HEK293 (cell line): Measurements from ENCODE around the gene HIVEP2.

ENCODE experiments used
- CTCF ChIA-PET: fragments of 350-600 bp; formaldehyde crosslinking; extraction: SDS; loops from one replicate; lab custom pipeline; 2021; ENCODE audit warnings: antibody characterized with exemption; lab: Yijun Ruan, JAX
- POLR2A ChIA-PET: fragments of 300-600 bp; formaldehyde crosslinking; extraction: SDS; loops from one replicate; lab custom pipeline; 2020; ENCODE audit warnings: antibody characterized with exemption, inconsistent platforms; lab: Yijun Ruan, JAX
- H3K27ac ChIP-seq: fragments of 200-500 bp; sonication (Bioruptor generic); 2 replicates; pipeline ENCODE4 v1.5.1; 2014; ENCODE audit warnings: low read depth, low read length, control low read depth, inconsistent platforms; ENCODE audit errors: extremely low read depth
- H3K36me3 ChIP-seq, 2 experiments: fragments of 200-500 bp in 1 of 2; sonication (Bioruptor generic) in 1 of 2; 1 replicate in 1 of 2; 2 replicates in 1 of 2; pipeline ENCODE4 v1.5.1; 2014 to 2017; ENCODE audit warnings: inconsistent platforms in 2 of 2, low read length in 2 of 2; ENCODE audit not compliant: control insufficient read depth in 2 of 2, insufficient read depth in 1 of 2
- H3K4me1 ChIP-seq: fragments of 200-500 bp; sonication (Bioruptor generic); 2 replicates; pipeline ENCODE4 v1.5.1; 2014; ENCODE audit warnings: mild to moderate bottlenecking, low read length, inconsistent platforms; ENCODE audit not compliant: control insufficient read depth, insufficient read depth
- H3K4me3 ChIP-seq: 2 replicates; pipeline ENCODE4 v1.5.1; 2011; ENCODE audit warnings: low read depth, mild to moderate bottlenecking, control low read depth, low read length, moderate library complexity
- H3K9me3 ChIP-seq: fragments of 200-500 bp; sonication (Bioruptor generic); 2 replicates; pipeline ENCODE4 v1.5.1; 2014; ENCODE audit warnings: low read depth, low read length, inconsistent platforms; ENCODE audit not compliant: control insufficient read depth, insufficient read depth
- GLIS1 ChIP-seq: fragments of 450-650 bp; formaldehyde crosslinking; IDR thresholded peaks from 2 replicates; pipeline ENCODE4 v1.5.1; 2016; ENCODE audit warnings: missing biosample characterization, missing genetic modification characterization
- KLF7 ChIP-seq: fragments of 450-650 bp; formaldehyde crosslinking; IDR thresholded peaks from 2 replicates; pipeline ENCODE4 v1.5.1; 2016; ENCODE audit warnings: missing biosample characterization, missing genetic modification characterization, borderline replicate concordance
- KLF8 ChIP-seq: fragments of 450-650 bp; formaldehyde crosslinking; IDR thresholded peaks from 2 replicates; pipeline ENCODE4 v1.5.1; 2016; ENCODE audit warnings: missing biosample characterization, missing genetic modification characterization
- OSR2 ChIP-seq: fragments of 450-650 bp; formaldehyde crosslinking; IDR thresholded peaks from 2 replicates; pipeline ENCODE4 v1.5.1; 2016; ENCODE audit warnings: missing biosample characterization, missing genetic modification characterization
- PRDM10 ChIP-seq: fragments of 450-650 bp; formaldehyde crosslinking; IDR thresholded peaks from 2 replicates; pipeline ENCODE4 v1.5.1; 2016; ENCODE audit warnings: missing biosample characterization, missing genetic modification characterization
- PRDM2 ChIP-seq: fragments of 450-650 bp; formaldehyde crosslinking; IDR thresholded peaks from 2 replicates; pipeline ENCODE4 v1.5.1; 2016; ENCODE audit warnings: missing biosample characterization, missing genetic modification characterization, borderline replicate concordance
- ZBTB48 ChIP-seq: fragments of 450-650 bp; formaldehyde crosslinking; IDR thresholded peaks from 2 replicates; pipeline ENCODE4 v1.5.1; 2016; ENCODE audit warnings: missing biosample characterization, missing genetic modification characterization
- ZNF138 ChIP-seq: fragments of 450-650 bp; formaldehyde crosslinking; IDR thresholded peaks from 2 replicates; pipeline ENCODE4 v1.5.1; 2016; ENCODE audit warnings: missing biosample characterization, missing genetic modification characterization, borderline replicate concordance
- ZNF157 ChIP-seq: fragments of 450-650 bp; formaldehyde crosslinking; IDR thresholded peaks from 2 replicates; pipeline ENCODE4 v1.5.1; 2016; ENCODE audit warnings: missing biosample characterization, missing genetic modification characterization
- ZNF23 ChIP-seq: fragments of 450-650 bp; formaldehyde crosslinking; IDR thresholded peaks from 2 replicates; pipeline ENCODE4 v1.5.1; 2016; ENCODE audit warnings: missing biosample characterization, missing genetic modification characterization, borderline replicate concordance
- ZNF248 ChIP-seq: fragments of 450-650 bp; formaldehyde crosslinking; IDR thresholded peaks from 2 replicates; pipeline ENCODE4 v1.5.1; 2017; ENCODE audit warnings: missing biosample characterization, missing genetic modification characterization
- ZNF510 ChIP-seq: fragments of 450-650 bp; formaldehyde crosslinking; IDR thresholded peaks from 2 replicates; pipeline ENCODE4 v1.5.1; 2018; ENCODE audit warnings: mild to moderate bottlenecking, missing genetic modification characterization, missing biosample characterization; ENCODE audit not compliant: insufficient replicate concordance
- ZNF561 ChIP-seq: fragments of 450-650 bp; IDR thresholded peaks from 2 replicates; pipeline ENCODE4 v1.5.1; 2018; ENCODE audit warnings: missing biosample characterization, missing genetic modification characterization, borderline replicate concordance
- ZNF624 ChIP-seq: fragments of 450-650 bp; formaldehyde crosslinking; IDR thresholded peaks from 2 replicates; pipeline ENCODE4 v1.5.1; 2017; ENCODE audit warnings: missing biosample characterization, missing genetic modification characterization
- ZNF692 ChIP-seq: fragments of 450-650 bp; formaldehyde crosslinking; IDR thresholded peaks from 2 replicates; pipeline ENCODE4 v1.5.1; 2016; ENCODE audit warnings: missing biosample characterization, missing genetic modification characterization

The HIVEP2 gene

GRCh38 chr6:142796571-142796970 is 148.4 kb downstream of the HIVEP2 start (continued):
- TF ChIP-seq GLIS1 (tag by site-specific recombination) (peak; percentile 80), OSR2 (tag by site-specific recombination) (peak; percentile 98), ZNF561 (tag by site-specific recombination) (0 out of 2 replicates have a peak, but pooled peaks have one; percentile 28), ZNF157 (tag by site-specific recombination) (no peak)

- H3K4me3 ChIP-seq = no peak overlapping the region
- H3K9me3 ChIP-seq = no peaks in the 10 kb centered on the region
- H3K27ac ChIP-seq = no peak overlapping the region
- POLR2A ChIA-PET = no interaction called here
- H3K36me3 ChIP-seq = no peaks in the 10 kb centered on the region
- CTCF ChIA-PET = interaction anchor here (0.5 to 1.1 kb wide), 4 partner anchors 9 to 116 kb away, joined by 3 read pairs; no protein-coding TSS in a partner anchor
- H3K4me1 ChIP-seq = no peaks in the 10 kb centered on the region
- no peak for TF ChIP-seq PRDM2 (tag by site-specific recombination)
- no peak for TF ChIP-seq ZBTB48 (tag by site-specific recombination)
- no peak for TF ChIP-seq KLF7 (tag by site-specific recombination)
- TF ChIP-seq ZNF692 (tag by site-specific recombination) = no peak
- no peak for TF ChIP-seq ZNF510 (tag by site-specific recombination)
- TF ChIP-seq KLF8 (tag by site-specific recombination) = no peak
- TF ChIP-seq ZNF624 (tag by site-specific recombination) = no peak
- TF ChIP-seq PRDM10 (tag by site-specific recombination) = no peak
- TF ChIP-seq ZNF23 = no peak
- no peak for TF ChIP-seq ZNF248 (tag by site-specific recombination)
- no peak for TF ChIP-seq ZNF138 (tag by site-specific recombination)
These were observed 149.0 kb downstream of the HIVEP2 start for GRCh38 chr6:142796024-142796423.
